GM13976 (cell line): ENCODE data around the gene NLRC5.

ENCODE experiments used
- DNase-seq: peaks from one replicate; pipeline ENCODE4 v3.0.0; 2012; ENCODE audit warnings: low spot score
- in situ Hi-C: fragments of 300-500 bp; cut with MboI; formaldehyde crosslinking; loops from one replicate; pipeline ENCODE4 v1.12.0; 2022; ENCODE audit warnings: low sequenced_read_pairs, mixed read lengths, inconsistent platforms; ENCODE audit not compliant: unreplicated experiment
- TF ChIP-seq, protein P1 (sequence below): IDR thresholded peaks from 2 replicates; pipeline ENCODE4 v1.5.1; 2012; ENCODE audit warnings: borderline replicate concordance, mild to moderate bottlenecking; ENCODE audit not compliant: insufficient read depth; ENCODE audit errors: extremely low read depth, missing control alignments, control extremely low read depth

The NLRC5 gene

DNA sequence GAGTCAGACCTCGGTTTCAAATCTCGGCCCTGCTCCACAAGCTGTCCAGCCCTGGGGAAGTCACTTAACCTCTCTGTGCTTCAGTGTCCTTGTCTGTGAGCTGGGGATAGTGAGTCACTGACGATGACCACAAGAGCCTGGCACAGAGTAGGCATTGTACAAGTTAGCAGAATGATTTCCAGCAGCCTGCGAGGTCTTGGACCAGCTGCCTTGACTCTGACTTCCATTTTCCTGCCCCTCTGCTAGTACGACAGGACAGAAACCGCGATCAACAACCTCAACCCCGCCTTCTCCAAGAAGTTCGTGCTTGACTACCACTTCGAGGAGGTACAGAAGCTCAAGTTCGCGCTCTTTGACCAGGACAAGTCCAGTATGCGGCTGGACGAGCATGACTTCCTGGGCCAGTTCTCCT, 123.7 kb downstream of the NLRC5 start:
- in situ Hi-C loops = no loop called here
- DNase-seq = no peak
- TF ChIP-seq, protein P1, sequence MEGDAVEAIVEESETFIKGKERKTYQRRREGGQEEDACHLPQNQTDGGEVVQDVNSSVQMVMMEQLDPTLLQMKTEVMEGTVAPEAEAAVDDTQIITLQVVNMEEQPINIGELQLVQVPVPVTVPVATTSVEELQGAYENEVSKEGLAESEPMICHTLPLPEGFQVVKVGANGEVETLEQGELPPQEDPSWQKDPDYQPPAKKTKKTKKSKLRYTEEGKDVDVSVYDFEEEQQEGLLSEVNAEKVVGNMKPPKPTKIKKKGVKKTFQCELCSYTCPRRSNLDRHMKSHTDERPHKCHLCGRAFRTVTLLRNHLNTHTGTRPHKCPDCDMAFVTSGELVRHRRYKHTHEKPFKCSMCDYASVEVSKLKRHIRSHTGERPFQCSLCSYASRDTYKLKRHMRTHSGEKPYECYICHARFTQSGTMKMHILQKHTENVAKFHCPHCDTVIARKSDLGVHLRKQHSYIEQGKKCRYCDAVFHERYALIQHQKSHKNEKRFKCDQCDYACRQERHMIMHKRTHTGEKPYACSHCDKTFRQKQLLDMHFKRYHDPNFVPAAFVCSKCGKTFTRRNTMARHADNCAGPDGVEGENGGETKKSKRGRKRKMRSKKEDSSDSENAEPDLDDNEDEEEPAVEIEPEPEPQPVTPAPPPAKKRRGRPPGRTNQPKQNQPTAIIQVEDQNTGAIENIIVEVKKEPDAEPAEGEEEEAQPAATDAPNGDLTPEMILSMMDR = no peak

DNA sequence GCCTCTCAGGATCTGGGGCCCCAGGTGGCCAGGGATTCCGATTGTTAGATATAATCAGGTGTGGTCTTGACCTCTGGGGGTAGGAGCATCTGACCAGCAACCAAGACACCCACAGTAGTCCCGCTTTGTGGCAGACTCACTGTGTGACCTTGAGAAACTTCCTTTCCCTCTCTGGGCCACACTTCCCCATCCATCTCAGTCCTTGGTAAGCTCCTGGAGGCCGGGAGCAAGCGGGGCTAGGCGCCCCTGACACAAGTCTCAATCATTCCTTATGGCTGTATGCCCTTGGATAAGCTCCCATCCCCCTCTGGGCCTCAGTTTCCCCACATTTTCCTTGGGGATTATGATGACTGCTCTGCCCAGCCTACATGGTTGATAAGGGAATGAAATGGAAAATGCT, 124.3 kb downstream of the NLRC5 start:
- TF ChIP-seq, protein P1 = no peak
- DNase-seq = no peak
- in situ Hi-C loops = no loop called here

DNA sequence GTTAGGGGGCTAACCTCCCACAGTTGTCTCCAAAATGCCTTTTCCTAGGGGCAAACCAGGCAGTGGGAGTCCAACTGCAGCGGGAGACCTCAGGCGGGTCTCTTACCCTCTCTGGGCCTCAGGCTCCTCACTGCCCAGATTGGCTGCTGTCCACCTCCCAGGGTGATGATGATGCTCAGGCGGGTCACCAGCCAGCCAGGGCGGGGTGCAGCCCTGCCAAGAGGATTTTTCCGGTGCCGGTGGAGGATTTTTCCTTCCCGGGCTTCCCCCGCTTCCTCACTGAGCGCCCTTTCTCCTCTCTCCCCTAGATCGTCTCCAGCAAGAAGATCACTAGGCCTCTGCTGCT, 125.8 kb downstream of the NLRC5 start:
- in situ Hi-C loops = no loop called here
- DNase-seq = no peak
- TF ChIP-seq, protein P1 = no peak

DNA sequence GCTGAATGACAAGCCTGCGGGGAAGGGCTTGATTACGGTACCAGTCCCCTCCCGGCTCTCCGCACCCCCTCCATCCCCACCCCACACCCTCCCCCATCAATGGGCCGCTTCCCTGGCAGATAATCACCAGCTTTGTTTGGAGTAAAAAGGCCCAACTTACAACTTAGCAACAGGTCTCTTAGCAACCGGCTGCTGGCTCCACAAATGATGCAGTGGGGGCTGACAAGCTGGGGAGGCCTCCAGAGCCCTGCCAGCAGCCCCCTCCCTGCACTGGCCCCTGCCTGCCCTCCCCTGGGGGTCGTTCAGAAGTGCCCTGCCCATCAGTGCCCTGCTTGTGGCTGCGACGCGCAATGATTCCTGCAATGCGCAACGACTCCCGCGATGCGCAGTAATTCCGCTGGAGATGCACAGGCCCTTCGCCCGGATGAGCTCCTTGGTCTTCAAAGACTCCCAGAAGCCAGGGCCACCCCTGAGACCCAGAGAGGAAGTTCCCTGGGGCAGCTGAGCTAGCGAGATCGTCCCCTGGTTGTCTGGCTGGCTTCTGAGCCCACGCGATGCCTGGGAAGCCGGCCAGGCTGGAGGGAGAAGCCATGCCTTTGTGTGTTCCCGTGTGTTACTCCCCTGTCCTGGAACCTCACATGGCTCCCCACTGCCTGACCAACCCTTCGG, 126.3 kb downstream of the NLRC5 start:
- TF ChIP-seq, protein P1 = no peak
- in situ Hi-C loops = no loop called here
- no peak for DNase-seq

DNA sequence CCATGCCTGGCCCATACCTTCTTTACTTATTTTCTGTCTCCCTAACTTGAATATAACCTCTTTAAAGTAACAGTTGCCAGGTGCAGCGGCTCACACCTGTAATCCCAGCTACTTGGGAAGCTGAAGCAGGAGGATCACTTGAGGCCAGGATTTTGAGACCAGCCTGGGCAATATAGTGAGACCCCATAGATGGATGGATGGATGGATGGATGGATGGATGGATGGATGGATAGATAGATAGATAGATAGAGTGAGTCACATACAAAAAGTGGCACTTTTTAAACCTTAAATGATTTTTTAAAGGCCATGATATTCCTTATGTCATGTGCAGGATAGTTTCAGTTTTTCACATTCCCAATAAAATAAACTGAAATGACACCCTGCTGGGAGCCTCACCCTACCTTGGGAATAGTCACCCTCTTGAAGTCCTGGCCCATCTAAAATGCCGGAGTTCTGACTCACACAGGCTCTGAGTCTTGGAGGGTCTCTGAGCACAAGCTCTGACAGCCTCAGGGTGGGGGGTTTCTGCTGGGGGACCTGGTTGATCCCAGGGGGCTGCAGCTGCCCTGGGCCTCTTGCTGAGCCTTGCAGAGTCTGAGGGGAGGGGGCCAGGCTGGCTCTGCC, 129.2 kb downstream of the NLRC5 start:
- no peak for DNase-seq
- TF ChIP-seq, protein P1 = no peak
- in situ Hi-C loops = no loop called here

DNA sequence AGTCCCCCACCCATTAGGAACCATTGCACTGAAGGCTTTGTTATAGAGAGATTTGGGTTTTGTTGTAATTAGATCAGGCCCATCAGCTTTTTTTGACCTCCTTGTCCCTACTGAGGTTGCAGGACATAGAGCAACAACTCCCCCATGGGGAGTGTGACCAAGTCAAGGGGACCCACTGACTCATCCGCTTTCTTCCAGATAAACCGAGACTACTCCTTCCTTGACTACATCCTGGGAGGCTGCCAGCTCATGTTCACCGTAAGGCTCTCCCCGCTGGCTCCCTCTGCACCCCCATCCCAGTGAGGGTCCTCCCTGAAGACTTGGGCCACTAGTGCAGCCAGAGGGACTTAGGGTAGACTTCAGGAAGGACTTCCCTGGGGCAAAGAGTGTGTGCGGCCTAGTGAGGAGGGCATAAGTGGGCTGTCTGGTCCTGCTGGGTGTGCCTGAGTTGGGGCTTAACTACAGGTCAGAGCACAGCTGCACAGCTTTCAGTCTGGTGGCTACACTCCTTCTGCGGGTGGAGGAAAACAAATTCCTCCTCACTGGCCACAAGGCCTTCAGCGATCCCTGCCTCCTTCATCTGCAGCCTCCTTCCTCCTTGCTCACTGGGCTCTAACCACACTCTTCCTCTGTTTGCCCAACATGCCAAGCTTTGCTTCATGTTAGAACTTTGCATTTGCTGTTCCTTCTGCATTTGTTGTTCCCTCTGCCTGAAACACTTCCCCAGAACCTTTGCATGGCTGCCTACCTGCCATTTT, 134.0 kb downstream of the NLRC5 start:
- in situ Hi-C loops = no loop called here
- no peak for DNase-seq
- TF ChIP-seq, protein P1 = no peak
